Measurements from ENCODE around the gene NKAIN2.
"Not testable (repeated sequence)": the region's sequence is repeated elsewhere in the genome, so short reads cannot be mapped to it uniquely, and the experiment has no call there.

The NKAIN2 gene

DNA sequence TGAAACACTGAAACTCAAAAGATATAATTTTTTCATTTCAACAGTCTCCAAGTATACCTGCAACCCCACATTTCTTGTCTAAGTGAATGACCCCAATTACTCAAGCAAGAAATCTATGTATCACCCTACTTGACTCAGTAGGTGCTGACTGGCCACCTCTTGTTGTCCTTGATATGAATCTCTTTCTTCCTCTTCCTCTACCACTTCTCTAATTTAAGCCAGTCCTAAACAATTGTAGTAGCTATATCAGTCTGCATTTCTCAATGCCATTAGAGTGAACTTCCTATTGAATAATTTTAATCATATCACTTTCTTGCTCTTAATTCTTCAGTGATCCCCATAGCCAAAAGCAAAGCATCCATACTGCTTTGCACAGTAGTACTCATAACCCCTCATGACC lies 93.2 kb downstream of the NKAIN2 start:
- DNase-seq: no peak

DNA sequence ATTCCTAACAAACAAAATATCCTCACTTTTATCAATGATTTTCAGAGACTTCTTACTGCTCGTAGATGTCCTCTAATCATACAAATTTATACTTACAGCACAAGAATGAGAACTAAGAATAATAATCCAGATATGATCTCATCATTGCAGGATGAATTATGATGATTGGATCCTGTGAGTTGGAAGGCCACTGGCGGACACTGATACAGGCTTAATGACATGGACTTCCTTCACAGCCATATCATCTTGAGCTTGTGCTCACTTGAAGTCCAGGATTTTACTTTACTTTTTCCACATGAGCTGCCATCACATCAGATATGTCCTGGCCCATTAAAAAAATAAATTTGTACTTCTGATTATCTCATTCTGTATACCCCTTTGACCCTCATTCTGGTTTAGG lies 94.3 kb downstream of the NKAIN2 start:
- no peak for DNase-seq

DNA sequence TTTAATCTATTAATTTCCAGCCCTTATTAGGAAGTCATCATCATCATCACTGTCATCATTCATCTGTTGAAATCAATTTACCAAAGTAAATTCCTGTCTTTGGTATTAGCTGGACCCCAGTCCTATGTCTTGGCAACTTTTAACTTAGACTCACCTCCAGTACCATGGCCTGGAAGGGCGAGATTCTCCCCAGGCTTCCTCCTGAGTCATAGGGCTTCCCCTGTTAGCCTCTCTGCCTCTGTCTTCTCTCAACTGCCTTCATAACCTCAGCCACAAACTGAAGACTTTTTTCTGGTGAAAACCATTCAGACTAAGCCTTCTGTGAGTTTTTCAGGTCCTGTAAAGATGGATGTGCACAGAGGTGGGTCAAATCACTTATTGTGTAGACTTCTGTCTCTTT lies 95.0 kb downstream of the NKAIN2 start:
- no peak for DNase-seq

DNA sequence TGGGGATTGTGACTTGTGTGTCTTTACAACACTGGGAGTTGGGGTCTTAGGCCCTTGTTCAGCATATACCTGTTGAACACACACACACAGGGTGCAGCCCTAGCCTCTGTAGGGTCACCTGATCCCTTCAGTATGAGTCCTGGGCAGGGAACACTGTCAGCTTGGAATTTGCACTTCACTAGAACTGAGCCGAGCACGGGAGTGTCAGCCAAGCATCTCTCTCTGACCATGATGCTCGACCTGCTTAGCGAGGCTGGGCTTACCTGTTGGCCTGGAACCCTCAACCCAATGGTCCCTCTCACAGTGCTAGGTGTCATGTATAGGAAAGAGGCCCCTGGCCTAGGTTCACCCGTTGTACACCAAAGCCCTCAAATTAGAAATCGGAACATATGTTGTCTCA lies 96.1 kb downstream of the NKAIN2 start:
- DNase-seq: no peak

DNA sequence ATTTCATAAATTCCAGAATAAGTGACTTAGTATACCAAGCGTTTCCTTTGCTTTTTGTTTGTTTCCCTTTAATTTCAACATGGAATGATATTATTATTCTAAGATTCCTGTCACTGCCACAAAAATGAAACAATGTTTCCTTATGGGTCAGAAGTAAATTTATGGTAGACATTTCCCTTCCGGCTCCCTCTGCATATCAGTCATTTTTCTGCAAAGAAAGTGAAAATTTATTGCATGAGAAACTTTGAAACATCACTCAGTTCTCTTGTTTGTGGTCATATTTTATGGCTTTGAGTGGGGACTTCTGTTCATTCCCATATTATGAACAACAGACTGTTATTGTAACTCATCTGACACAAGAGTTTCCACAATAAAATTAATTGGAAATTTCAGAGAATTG lies 97.8 kb downstream of the NKAIN2 start:
- DNase-seq: no peak

DNA sequence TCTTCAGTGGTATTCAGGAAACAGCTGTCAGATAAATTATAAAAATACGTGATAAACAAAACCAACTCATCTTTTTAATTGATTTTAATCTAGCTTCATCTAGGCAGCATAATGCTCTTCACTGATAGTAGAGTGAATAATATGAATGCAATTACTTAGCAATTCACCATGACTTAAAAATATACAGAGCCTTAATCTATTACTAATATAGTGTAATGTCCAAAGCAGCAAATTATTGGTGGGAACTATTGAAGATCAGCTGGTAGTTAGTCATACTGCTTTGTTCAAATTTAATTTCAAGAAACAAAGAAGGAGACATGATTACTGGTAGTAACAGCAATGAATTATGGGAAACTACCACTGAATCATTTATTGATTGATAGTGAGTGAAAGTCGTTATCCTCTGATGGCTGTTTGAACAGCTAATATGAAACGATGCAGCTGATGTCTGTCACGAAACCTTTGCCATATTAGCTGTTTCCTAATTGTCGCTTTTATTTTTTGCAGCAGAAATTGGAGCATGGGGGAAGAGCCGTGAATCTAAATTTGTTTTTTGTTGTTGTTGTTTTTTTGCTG lies 99.2 kb downstream of the NKAIN2 start:
- DNase-seq: no peak

DNA sequence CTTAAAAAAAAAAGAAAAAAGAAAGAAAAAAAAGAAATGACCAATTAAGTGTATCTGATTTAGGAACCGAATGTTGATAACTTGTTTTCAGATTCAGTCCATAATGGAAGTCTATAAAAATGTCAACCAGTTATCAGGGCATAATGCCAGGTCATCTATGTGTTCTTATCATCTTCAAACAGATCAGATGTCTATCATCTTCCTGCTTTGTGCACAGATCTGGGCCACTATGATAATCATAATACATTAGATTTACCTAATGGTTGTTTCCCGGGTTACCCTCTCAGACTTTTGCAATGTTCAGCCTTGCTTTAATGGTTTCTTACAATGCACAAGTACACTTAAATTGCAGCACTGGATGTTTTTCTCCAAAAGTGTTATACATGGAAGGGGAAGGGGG lies 100.6 kb downstream of the NKAIN2 start:
- DNase-seq: no peak

DNA sequence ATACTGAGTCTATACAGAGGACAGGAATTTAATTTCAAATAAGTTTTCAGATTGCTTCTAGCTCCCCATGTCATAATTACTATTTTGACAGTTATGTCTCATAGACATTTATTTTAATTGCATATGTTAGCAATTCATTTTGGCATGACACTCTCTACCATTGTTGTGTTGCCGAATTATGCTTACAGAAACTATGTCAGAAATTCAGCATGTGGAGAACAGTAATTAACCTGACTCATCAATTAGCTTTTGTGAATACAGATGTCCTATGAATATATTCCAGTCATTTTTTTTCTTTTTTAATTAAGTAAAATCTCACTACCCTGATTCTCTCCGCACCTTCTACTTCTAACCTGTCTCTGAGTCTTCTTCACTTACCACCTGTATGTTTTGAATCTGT lies 105.1 kb downstream of the NKAIN2 start:
- DNase-seq: no peak

DNA sequence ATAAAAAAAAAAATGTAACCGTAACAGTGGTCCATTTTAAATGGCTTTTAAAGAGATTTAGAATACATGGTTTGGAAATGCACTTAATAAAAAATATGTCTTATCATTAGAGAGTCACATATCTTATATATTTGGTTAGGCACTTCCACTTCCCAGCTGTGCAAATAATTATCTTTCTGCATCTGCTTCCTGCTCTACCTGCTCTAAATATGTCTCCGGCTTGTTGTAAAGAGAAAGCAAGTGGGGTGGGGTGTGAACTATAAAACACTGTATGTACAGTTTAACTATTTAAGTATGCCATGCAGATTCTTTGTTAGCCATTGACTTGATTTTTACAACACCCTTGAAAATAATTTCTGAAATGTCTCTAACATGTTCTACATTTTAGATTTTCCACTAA lies 106.3 kb downstream of the NKAIN2 start:
- DNase-seq: no peak

DNA sequence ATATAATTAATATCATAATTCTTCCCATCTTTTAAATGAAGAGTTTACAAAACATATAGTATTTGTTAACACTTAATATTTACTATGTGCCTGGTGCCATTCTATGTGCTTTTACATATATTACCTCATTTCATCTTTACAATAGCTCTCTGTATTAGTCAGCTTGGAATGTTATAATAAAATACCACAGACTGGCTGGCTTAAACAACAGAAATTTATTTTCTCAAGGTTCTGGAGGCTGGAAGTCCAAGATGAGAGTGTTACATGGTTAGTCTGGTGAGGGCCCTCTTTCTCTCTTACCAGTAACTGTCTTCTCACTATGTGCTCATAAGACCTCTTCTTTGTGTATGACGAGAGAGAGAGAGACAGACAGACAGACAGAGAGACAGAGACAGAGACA lies 110.2 kb downstream of the NKAIN2 start:
- DNase-seq: no peak

DNA sequence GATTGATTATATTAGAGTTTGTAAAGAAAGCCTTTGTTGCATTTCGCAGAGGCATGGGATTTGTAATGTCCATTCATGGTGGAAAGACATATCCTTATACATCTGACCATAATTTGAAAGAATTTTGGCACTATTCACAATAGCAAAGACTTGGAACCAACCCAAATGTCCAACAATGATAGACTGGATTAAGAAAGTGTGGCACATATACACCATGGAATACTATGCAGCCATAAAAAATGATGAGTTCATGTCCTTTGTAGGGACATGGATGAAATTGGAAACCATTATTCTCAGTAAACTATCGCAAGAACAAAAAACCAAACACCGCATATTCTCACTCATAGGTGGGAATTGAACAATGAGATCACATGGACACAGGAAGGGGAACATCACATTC lies 119.7 kb downstream of the NKAIN2 start:
- DNase-seq: not testable (repeated sequence)

DNA sequence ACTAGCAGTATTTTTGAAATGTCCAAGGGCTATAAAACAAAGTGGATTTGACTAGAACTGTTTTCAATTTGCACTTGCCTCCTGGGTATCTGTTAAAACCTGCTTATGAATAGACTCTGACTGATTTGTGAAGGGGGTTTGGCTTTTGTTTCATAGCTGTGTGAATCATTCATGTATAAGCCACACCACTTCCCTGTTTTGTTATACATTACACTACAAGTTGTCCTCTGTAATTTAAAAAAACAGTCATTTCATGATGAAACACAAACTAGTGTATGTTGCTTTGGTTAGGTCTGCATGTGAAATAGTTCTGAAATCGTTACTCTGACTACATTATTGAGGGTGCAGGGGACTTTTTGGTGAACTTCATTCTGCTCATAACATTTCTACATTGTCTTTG lies 121.7 kb downstream of the NKAIN2 start:
- DNase-seq: peak; percentile 36

DNA sequence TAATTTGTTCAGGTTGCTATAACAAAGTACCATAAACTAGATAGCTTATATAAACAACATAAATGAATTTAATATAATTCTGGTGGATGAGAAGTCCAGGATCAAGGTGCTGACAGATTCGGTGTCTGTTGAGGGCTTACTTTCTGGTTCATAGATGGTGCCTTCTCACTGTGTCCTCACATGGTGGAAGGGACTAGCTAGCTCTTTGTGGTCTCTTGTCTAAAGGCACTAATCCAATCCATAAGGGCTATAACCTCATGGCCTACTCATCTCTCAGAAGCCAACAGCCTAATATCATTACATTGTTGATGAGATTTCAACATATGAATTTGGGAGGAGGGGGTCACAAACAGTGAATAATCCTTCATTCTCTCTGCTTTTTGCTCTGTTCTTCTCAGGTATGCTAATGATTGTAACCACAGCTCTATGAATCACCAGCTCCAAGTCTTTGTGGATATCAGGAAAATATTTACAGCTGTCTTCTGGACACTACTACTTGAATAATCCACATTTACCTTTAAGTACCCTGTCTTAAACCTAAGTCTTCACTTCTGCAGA lies 122.3 kb downstream of the NKAIN2 start:
- no peak for DNase-seq

DNA sequence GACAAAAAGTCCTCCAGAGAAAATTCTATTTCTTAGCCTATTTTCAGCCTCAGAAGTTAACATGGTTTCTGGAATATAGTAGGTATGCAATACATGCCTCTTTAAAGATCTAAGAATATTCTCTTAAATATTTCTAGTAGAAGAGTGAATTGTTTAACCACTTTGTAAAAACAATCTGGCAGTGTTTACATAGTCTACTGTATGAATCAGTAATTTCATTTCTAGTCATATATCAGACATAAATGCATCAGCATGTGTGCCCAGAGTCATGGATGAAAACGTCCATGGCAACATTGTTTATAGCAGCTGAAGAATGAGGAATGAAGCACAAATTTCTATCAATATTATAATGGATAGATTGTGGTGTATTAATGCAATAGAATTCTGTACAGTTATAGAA lies 124.9 kb downstream of the NKAIN2 start:
- no peak for DNase-seq

DNA sequence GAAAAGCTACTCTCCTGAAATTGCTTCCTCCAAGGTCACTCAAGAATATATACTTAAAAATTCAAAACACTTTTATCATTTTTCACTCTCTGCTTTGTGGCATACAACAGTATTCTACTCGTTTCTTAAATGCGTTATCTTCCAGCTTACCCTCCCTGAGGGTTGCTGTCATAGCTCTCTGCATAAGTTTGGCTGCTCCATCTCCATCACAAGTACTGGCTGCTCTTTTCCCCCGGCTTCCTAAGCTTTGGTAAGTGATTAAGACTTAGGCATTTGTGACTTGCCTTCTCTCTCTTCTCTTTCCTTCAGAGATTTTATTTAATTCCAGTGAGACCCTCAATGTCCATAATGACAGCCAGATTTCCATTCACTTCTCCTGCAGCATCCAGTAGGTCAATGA lies 128.3 kb downstream of the NKAIN2 start:
- DNase-seq: no peak

DNA sequence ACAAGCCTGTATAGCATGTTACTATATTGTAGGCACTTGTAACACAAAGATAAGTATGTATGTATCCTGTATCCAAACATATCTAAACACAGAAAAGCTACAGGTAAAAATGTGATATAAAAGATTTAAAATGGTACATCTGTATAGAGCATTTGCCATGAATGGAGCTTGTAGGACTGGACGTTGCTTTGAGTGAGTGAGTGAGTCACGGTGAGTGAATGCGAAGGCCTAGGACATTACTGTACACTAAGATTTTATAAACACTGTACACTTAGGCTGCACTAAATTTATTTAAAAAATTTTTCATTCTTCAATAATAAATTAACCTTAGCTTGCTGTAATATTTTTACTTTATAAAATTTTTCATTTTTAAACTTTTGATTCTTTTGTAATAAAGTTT lies 136.9 kb downstream of the NKAIN2 start:
- no peak for DNase-seq

DNA sequence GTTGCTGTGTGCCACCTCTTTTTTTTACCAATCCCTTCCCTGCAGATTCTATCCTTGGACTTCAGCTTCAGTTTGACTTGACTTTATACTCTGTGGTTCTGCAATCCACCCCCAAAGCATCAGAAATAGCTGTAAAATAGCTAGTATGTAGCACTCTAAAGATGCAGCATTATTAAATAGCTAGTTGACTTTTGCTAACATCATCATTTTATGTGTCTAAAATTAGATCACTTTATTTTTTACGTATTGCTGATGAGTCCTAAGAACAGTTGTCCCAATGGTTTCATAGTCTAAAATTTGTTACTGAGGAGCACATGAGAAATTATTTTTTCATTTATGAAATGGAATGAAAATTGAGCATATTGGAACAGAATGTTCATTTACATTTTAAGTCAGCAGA lies 138.2 kb downstream of the NKAIN2 start:
- no peak for DNase-seq

DNA sequence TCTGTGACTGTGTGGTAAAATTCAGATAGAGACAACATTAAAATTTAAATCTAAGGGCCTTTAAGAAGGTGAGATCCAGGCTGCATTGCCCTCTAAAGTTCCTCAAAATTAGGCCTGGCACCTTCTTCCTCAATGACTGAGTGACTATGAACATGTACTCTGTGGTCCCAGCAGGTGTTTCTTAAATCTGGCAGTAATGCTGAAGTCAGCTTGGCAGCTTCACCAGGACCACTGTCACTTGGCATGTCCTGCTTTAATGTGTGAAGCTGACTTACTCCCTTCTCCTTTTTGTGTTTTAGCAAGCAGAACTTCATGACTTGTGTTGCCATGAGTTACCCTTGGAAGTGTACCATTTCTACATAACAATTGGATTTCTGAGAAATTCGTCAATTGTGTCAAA lies 141.7 kb downstream of the NKAIN2 start:
- no peak for DNase-seq

DNA sequence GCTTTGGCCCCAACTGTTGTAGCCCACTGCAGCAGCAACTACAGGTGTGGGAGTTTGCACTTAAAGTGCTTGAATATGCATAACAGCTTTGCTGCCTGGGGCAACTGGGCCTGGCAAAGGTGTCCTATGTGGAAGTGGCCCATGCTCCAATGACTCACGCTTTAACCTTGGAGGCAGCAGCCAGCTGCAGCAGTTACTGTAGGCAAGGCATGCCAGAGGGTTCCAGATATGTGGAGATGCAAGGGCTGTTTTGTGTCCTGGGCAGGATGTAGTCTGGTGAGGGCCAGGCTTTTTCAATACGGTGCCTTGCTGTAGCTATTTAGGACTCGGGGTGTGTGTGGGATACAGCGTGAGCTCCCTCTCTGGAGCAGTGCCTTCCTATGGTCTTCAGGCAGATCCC lies 150.3 kb downstream of the NKAIN2 start:
- DNase-seq: no peak

DNA sequence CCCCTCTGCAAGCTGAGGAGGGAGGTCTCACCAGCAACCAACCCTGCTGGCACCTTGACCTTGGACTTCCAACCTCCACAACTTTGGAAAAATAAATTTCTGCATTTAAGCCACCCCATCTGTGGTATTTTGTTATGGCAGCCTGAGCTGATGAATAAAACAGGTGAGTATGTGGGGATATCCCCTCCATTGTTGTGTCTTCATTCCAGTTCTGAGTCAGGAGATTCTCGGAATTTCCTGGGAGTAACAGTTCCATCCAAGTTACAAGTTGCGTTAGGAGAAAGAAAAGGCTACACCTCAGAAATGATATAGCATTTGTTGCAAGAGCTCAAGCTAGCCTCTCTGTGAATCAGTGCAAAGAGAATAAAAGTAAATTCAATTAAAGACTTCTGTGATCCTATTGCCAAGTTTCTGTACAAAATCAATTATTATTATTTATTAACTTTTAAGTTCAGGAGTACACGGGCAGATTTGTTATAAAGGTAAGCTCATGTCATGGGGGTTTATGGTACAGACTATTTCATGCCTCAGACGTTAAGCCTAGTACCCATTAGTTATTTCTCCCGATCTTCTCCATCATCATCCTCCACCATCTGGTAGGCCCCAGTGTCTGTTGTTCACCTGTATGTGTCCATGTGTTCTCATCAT lies 153.0 kb downstream of the NKAIN2 start:
- DNase-seq: no peak

DNA sequence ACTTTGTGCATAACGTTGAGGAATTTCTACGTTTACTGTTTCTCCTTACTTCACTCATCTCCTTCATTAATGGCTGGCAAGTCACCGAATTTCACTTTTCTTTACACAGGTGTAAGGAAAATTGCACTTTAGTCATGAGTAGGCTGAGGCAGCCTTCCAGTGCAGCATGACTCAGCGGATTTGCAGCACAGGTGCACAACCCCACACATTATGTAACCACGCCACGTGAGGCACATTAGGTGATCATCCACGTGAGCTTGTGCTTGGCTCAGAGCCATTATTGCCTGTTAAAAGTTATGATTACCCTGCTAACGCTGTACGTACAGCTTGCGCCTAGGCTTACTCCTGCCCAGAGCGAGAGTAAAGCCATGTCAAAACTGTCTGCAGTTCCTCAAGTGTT lies 158.8 kb downstream of the NKAIN2 start:
- no peak for DNase-seq

DNA sequence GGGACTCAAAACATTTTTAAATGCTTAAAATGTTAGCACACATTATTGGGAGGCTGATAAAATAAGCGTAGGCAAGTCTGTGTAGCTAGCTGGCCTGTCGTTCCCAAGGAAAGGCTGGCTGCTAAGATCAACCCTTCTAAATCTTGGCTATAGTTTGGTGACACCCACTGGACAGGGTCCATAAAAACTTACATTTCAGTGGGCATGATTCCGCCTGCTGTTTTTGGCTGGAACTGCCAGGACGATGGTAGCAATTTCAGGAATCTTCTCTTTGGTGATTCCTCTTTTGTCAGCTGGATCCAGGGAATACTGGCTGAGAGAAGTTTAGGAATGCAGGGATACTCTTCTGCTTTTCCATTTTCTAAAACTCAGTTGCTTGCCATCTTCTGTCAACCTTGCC lies 162.2 kb downstream of the NKAIN2 start:
- DNase-seq: no peak

DNA sequence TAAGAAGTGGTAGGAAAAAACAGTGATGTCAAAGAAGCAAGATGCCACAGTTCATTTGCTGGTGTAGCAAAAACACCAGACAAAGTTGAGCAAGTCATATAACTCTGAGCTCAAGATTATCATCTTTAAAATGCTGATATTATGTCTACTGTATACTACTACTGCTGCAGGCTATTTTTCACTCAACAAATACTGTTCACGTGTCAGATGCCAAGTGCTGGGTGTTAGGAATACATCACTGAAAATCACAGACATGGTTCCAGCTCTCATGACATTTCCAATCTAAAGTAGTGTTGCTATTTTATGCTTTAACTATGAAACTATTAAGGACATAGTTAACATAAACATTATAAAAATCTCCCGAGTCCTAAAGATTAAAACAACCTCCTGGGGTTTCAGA lies 163.0 kb downstream of the NKAIN2 start:
- no peak for DNase-seq

DNA sequence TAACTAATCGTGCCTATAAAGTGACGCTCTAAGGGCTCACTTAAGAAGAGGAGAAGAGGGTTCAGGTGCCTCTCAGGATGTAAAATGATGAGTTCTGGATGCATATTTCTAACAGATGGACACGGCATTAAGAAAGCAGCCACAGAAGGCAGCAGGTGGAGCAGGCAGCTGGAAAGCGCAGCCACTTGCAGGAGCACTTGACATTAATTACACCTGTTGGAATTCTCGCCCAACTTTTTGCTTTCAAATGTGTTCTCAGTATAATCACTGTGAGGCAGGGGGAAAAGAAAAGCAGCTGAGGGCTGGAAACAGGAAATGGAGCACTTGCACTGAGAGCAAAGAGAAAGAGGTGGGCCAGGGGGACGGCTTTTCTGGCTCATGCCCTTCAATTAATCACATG lies 164.2 kb downstream of the NKAIN2 start:
- DNase-seq: no peak
